Neutrophil (primary cell): ENCODE data around the gene MS4A6A.

Experiments
- H3K27ac ChIP-seq: fragments of 200-600 bp; sonication (generic); 2 replicates; pipeline ENCODE4 v1.5.1; 2016; ENCODE audit warnings: mild to moderate bottlenecking, moderate library complexity
- H3K27me3 ChIP-seq: fragments of 200-600 bp; sonication (generic); 2 replicates; pipeline ENCODE4 v1.6.0; 2016; ENCODE audit warnings: mild to moderate bottlenecking
- H3K36me3 ChIP-seq: fragments of 200-600 bp; sonication (generic); 2 replicates; pipeline ENCODE4 v1.5.1; 2017
- H3K4me1 ChIP-seq, 2 experiments: fragments of 200-600 bp in 1 of 2; sonication (generic) in 1 of 2; 1 replicate in 1 of 2; 2 replicates in 1 of 2; pipeline versions ENCODE4 v1.5.1 to v1.6.1; 2013 to 2016; ENCODE audit warnings: low read depth in 1 of 2, low read length in 1 of 2, mild to moderate bottlenecking in 1 of 2, moderate library complexity in 1 of 2; ENCODE audit not compliant: control insufficient read depth in 1 of 2, insufficient read depth in 1 of 2
- H3K4me3 ChIP-seq, 2 experiments: fragments of 200-600 bp in 1 of 2; sonication (generic) in 1 of 2; 1 replicate in 1 of 2; 2 replicates in 1 of 2; pipeline ENCODE4 v1.5.1; 2013 to 2016; ENCODE audit warnings: low read depth in 1 of 2, low read length in 1 of 2, mild to moderate bottlenecking in 1 of 2, moderate library complexity in 1 of 2
- H3K9me3 ChIP-seq: fragments of 200-600 bp; sonication (generic); 2 replicates; pipeline ENCODE4 v1.5.1; 2016
- TF ChIP-seq, protein P1 (sequence below): fragments of 200-600 bp; sonication (generic); IDR thresholded peaks from 2 replicates; pipeline ENCODE4 v1.5.1; 2016; ENCODE audit warnings: antibody characterized with exemption

Gene MS4A6A

DNA sequence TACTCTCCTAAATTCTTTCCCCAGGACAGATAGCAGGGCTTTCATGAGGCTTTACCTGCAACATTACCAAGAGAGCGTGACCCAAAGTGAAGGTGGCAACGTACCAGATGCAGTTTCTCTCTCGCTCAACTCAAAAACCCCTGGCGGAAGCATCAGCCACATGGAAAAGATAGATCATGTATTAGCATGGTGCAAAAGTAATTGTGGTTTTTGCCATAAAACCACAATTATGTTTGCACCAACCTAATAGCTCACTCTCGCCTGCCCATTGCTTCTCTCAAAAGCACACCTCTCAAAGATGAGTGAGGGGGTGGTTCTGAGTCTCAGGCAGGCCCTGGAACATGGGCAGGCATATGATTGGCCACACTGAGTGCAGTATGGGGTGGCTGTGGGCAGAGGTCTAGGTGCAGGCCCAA, 7.0 kb downstream of the MS4A6A start:
- Histone ChIP-seq H3K4me3 (no peak overlapping the region), H3K9me3 (no peaks in the 10 kb centered on the region), H3K27ac (no peak overlapping the region), H3K36me3 (peaks cover 61% of the 10 kb centered on the region), H3K4me1 (peaks cover 0 to 12% of the 10 kb centered on the region in 2 experiments), H3K27me3 (no peaks in the 10 kb centered on the region)
- TF ChIP-seq, protein P1, sequence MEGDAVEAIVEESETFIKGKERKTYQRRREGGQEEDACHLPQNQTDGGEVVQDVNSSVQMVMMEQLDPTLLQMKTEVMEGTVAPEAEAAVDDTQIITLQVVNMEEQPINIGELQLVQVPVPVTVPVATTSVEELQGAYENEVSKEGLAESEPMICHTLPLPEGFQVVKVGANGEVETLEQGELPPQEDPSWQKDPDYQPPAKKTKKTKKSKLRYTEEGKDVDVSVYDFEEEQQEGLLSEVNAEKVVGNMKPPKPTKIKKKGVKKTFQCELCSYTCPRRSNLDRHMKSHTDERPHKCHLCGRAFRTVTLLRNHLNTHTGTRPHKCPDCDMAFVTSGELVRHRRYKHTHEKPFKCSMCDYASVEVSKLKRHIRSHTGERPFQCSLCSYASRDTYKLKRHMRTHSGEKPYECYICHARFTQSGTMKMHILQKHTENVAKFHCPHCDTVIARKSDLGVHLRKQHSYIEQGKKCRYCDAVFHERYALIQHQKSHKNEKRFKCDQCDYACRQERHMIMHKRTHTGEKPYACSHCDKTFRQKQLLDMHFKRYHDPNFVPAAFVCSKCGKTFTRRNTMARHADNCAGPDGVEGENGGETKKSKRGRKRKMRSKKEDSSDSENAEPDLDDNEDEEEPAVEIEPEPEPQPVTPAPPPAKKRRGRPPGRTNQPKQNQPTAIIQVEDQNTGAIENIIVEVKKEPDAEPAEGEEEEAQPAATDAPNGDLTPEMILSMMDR: no peak

DNA sequence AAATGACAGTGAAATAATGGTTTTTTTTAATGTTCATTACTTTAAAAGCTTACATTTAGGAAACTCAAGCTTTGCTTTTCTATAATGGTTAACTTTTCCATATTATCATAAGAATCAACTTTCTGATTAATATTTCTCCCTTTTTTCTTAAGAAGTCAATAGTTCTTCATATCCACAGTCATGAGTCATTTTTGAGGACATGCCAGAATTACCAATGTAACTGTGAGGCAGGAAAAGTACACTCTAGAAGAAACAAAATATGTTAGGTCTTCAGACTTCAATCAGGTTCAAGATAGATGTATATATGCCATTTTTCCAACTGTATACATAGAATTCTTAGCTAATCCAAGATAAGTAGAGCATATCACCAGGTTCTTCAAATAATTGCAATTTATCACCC, 10.9 kb downstream of the MS4A6A start:
- Histone ChIP-seq H3K27me3 (no peaks in the 10 kb centered on the region), H3K4me3 (no peak overlapping the region), H3K9me3 (no peaks in the 10 kb centered on the region), H3K27ac (no peak overlapping the region), H3K36me3 (peaks cover 45% of the 10 kb centered on the region), H3K4me1 (peaks cover 0 to 9% of the 10 kb centered on the region in 2 experiments)
- TF ChIP-seq, protein P1: no peak

DNA sequence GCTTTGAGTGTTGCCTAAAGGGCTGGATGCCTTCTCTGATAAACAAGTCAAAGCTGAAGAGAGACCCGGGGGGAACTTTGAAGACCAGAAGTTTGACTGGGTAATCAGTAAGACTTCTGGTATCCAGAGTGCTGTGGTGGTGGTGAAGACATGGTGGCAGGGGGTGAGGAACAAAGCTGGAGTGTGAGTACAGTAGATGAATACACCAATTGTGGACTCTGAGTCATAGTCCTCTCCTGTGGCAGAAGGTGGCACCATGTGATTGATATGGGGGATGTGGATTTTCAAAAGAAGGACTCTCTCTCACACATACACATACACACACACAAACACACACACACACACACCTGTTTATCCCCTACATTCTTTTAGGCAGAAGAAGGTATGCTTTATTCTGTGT, 12.3 kb downstream of the MS4A6A start:
- no peak overlapping the region for H3K4me3 ChIP-seq
- H3K36me3 ChIP-seq: peaks cover 30% of the 10 kb centered on the region
- H3K9me3 ChIP-seq: no peaks in the 10 kb centered on the region
- H3K27ac ChIP-seq: no peak overlapping the region
- TF ChIP-seq, protein P1: no peak
- H3K4me1 ChIP-seq: peaks cover 0 to 9% of the 10 kb centered on the region in 2 experiments
- no peaks in the 10 kb centered on the region for H3K27me3 ChIP-seq

DNA sequence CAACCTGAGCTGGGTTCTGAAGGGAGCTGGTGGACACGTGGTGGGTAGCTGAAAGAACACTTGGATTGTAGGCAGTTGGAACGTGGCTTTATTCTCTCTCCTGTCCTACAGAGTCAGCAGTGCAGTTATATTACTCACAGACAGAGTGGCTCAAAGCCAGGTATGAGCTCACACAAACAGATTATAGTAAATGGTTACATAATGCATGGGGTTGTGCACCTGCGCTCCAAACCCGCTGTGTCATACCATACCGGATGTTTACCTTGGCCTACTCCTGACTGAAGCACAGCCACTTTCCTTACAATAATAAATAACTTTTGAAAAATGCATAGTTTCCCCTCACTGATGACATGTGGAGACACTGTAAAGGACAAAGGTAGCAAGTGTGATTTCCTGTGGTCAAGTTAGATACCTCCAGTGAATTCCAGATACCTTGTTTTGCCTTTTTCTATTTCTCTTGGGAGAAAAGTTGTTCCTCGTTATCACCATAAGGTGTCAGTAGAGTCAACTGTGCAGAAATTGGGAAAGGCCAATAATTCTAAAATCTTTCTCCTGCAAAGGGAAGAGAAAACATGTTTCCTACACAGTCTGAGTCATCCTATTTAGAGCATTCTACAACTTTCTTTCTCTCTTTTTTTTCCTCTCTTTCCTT, 13.5 kb downstream of the MS4A6A start:
- Histone ChIP-seq H3K27me3 (no peaks in the 10 kb centered on the region), H3K9me3 (no peaks in the 10 kb centered on the region), H3K4me3 (no peak overlapping the region), H3K36me3 (peaks cover 25% of the 10 kb centered on the region), H3K4me1 (peaks cover 0 to 9% of the 10 kb centered on the region in 2 experiments), H3K27ac (no peak overlapping the region)
- TF ChIP-seq, protein P1: peak; percentile 45

DNA sequence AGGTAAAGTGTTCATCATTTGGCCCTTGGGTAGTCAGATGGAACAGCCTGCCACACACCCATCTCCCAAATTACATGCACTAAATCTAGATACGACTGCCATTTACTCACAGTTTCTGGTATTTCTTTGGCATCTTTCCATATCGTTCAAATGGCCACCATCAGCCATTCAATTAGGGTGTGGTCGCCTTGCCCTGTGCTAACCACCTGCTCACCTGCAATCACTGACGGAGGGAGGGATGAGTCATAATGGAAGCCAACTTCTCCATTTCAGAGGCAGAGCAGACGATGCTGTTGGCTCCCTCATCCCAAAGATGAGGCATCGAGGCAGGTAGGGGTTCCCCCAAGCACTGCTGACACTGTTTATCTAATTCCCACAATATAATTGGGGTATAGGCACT, 14.6 kb downstream of the MS4A6A start:
- TF ChIP-seq, protein P1: no peak
- Histone ChIP-seq H3K36me3 (peaks cover 25% of the 10 kb centered on the region), H3K27ac (no peak overlapping the region), H3K27me3 (no peaks in the 10 kb centered on the region), H3K4me1 (peaks cover 0 to 9% of the 10 kb centered on the region in 2 experiments), H3K9me3 (no peaks in the 10 kb centered on the region), H3K4me3 (no peak overlapping the region)
